HG03045 (cell line): ENCODE results near the gene EIF2A.
"Not testable (repeated sequence)": the region's sequence is repeated elsewhere in the genome, so short reads cannot be mapped to it uniquely, and the experiment has no call there.

Experiments used
- ATAC-seq: cut with Tn5 transposase; IDR thresholded peaks from one replicate; pipeline ENCODE4 v1.9.1; 2021; ENCODE audit warnings: mild to moderate bottlenecking, moderate library complexity; ENCODE audit not compliant: unreplicated experiment

Gene EIF2A

DNA sequence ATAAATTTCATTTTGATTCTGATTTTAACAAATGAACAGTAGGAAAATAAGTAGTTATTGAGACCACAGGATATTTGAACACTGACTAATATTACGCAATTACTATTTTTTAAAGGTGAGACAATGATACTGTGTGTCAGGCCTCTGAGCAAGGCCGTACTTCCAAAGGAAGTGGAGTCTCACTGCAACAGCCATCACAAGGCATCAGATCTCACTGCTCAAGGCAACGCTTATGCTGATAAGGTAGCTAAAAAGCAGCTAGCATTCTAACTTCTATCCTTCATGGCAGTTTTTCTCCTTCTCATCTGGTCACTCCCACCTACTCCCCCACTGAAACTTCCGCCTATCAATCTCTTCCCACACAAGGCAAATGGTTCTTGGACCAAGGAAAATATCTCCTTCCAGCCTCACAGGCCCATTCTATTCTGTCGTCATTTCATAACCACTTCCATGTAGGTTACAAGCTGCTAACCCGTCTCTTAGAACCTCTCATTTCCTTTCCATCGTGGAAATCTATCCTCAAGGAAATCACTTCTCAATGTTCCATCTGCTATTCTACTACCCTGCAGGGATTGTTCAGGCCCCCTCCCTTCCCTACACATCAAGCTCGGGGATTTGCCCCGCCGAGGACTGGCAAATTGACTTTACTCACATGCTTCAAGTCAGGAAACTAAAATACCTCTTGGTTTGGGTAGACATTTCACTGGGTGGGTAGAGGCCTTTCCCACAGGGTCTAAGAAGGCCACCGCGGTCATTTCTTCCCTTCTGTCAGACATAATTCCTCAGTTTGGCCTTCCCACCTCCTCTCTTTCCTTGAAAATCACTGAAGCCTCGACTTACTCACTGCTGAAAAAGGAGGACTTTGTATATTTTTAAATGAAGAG, 54.3 kb downstream of the EIF2A start:
- ATAC-seq: not testable (repeated sequence)

DNA sequence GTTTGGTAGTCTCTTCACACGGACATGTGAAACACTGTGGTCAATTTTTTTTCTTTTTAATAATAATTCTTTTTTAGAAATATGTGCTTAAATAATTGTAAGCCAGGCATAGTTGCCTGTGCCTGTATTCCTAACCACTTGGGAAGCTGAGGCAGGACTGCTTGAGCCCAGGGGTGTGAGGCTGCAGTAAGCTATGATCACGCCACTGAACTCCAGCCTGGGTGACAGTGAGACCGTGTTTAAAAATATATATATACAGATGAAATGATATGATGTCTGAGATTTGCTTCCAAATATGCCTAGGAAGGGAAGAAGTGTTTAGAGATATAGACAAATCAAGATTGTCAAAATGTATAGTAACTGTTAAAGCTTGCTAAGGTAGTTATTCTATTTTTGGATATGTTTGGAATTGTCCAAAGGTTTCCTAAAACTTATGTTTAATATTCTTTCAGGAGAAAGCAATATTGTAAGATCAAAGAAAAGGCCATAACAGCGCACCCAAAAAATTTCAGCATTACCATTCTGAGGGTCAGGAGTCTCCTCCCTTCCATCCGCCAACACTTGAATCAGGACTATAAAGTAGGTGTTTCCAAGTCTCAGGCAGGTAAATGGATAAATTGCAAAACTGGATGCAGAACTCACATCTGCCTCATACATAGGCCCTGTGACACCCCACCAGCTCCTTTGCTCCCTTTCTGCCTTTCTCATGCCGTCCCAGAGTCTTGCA, 56.0 kb downstream of the EIF2A start:
- peak; percentile 10 for ATAC-seq

DNA sequence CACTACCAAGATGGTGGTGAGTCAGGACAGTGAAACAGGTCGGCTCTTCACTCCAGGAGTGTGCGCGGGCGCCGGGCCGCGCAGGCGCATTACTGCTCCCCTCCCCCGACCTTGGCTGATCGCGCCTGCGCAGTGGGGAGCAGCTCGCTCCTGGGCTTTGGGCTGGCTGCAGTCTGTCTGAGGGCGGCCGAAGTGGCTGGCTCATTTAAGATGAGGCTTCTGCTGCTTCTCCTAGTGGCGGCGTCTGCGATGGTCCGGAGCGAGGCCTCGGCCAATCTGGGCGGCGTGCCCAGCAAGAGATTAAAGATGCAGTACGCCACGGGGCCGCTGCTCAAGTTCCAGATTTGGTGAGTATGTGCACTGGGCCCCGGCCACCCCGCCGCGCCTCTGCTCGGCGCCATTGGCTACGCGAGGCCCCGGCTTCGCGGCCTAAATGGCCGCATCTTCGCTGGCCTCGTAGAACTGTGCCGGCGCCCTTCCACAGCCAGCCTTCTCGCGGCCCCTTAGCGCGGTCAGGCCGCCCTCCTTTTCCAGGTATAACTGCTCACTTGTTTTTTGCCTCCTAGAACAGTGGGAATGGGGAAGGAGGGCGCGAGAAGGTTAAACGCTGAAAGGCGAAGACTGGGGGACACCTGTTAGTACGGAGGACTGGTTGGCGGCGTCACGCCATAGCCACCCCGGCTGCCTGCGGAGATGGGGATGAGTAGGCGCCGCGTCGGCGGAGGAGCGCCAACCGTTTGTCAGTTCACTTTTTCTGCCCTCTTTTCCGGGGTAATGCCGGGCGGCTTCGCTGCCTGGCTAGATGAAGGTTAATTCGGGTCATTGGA, 56.8 kb downstream of the EIF2A start, which contains the start of gene SELENOT:
TSS of gene SELENOT (plus strand) at position 169 of the 827 bp plus-strand sequence. CDS start at position 211, 42 bp downstream.
- ATAC-seq: peak; percentile 60

DNA sequence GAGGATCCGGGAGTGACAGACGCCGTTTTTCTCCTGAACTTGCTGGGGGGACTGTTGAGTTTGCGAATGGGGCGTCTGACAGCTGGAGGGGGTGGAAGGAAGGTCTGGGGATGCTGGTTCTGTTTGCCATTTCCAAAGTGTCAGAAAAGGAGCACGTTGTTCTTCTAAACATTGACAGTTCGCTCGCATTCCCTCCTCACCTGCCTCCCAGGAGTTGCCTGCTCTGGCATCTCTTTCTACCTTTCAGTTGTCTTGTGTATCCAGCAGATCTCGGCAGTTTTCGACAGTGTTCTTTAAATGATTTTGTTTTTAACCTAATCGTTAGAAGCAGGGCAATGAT, 57.4 kb downstream of the EIF2A start:
- ATAC-seq: no peak

DNA sequence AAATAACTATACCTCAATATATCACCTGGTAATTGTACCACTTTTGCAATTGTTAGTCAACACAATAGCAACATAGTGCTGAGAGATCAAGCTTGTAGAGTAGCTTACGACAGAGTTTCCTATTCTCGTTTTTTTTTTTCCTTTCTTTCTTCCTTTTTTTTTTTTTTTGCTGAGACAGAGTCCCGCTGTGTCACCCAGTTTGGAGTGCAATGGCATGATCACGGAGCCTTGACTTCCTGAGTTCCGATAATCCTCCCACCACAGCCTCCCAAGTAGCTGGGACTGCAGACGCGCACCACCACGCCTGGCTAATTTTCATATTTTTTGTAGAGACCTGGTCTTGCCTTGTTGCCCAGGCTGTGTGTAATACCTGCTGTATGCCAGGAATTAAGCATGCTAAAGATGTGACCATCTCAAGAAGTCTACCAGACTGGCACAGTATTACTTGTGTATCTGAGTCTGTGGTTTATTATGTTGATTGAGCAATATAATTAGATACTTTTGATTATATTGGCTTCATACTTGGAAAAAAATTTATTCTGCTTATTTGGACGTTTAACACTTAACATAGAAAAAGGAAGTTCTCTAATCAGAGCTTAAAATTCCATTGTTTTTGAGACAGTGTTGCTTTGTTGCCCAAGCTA, 59.5 kb downstream of the EIF2A start:
- ATAC-seq: no peak

DNA sequence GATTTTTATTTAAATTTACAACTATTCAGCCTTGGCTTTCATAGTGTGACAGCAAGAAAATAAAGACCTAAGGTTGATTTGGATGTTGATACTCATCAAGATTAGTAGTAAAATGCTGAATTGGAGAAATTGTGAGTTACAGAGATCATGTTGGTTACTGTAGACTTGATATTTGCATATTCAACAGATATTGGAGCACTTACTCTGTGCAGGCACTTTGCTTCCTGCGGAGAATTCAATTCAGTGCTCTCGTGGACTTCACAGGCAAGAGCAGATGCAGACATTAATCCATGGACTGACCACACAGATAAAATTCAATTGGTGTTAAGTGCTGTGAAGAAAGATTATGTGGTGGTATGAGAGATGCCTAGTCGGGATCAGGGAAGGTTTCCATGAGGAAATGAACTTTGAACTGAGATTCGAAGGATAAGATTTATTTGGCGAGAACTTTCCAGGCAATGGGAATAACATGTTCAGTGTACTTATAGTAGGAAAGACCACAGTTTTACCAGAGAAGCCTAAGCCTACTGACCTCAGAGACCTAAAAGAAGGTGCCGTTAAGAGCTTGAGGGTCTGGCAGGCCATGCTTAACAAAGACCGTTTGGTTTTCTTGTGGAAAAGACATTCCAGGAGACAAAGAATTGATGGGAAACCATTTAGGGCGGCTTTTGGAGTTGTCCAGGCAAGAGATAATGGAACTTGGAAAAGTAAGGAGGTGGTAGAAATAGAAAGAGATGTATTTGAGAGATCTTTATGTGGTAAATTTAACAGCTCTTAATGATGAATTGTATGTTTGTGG, 60.9 kb downstream of the EIF2A start:
- ATAC-seq: no peak

DNA sequence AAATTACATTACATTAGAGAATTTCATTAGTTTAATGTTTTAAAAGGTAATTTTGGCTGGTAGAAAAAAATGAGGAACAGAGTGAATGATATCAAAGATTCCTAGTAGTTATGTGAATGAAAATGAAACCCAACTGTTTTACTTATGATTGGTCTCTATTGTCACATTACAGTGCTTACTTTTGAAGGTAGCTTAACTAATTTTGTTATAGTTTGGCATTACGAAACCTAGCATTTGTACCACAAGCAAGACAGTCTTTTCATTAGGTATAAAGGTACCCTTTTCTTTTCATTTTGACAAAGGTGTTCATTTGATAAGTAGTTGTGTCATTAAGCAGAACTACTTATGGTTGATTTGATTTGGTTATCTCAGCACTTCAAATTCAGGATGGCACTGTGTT, 63.4 kb downstream of the EIF2A start:
- ATAC-seq: no peak

DNA sequence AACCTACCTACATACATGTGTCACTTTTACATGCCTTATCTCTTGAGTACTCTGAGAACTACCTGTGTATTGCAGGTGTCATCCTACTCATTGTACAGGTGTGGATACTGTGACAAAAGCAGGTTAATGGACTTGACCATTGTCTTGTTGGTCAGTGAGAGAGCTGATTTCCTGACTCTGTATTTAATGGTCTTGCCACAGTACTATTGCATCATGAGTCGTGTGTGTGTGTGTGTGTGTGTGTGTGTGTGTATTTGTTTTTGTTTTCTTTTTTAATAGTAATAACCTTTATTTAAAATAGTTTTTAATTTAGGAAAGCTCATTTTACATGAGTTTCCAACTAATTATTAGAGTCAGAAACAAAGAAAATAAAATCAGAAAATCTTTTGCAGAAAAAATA, 64.2 kb downstream of the EIF2A start:
- no peak for ATAC-seq

DNA sequence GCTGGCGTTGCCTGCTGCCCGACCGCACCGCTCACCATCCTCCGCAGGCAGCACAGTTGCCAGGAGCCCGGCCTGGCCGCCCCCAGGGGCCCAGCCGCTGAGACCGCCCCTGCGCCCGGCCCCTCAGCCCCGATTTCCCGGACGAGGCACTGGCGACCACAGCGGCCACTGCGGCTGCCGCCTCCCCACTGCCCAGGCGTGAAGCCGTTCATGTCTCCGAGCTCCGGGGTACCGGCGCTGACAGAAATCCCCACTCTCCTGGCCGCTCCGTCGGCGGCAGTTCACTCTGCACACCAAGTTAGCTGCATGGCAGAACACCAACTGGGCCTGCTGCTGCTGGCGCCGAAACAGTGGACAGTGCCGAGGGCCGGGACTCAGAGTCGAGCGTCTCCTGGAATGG, 65.1 kb downstream of the EIF2A start:
- no peak for ATAC-seq

DNA sequence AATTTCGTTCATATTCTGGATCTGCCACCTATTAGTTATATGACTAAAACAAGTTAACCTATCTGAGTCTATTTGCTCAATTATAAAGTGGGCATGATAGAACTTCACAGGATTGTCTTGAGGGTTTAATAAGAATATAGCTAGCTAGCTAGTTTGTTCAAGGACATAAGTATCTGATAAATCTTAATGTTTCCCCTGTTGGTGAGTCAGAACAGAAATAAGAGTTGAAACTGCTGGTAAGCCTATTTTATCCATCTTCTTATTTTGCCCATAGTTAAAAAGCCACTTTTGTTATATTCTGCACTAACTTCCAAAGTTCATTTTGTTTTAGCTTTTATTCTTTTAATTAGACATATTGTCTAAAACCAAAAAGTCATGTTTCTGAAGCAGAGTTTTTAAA, 65.9 kb downstream of the EIF2A start:
- no peak for ATAC-seq

DNA sequence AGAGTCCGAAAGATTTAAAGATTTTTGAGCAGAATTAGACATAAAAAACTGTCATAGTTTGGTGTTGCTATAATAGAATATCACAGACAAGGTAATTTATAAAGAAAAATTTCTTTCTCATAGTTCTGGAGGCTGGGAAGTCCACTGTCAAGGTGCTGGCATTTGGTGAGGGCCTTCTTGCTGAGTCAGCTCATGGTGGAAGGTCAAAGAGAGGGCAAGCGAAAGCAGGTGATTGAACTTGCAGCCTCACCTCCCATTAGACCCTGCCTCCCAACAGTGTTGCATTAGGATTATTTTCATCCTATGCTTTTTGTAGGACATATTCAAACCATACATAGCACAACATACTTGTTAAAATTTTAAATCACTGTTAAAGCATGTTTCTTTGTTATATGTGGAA, 66.4 kb downstream of the EIF2A start:
- no peak for ATAC-seq

DNA sequence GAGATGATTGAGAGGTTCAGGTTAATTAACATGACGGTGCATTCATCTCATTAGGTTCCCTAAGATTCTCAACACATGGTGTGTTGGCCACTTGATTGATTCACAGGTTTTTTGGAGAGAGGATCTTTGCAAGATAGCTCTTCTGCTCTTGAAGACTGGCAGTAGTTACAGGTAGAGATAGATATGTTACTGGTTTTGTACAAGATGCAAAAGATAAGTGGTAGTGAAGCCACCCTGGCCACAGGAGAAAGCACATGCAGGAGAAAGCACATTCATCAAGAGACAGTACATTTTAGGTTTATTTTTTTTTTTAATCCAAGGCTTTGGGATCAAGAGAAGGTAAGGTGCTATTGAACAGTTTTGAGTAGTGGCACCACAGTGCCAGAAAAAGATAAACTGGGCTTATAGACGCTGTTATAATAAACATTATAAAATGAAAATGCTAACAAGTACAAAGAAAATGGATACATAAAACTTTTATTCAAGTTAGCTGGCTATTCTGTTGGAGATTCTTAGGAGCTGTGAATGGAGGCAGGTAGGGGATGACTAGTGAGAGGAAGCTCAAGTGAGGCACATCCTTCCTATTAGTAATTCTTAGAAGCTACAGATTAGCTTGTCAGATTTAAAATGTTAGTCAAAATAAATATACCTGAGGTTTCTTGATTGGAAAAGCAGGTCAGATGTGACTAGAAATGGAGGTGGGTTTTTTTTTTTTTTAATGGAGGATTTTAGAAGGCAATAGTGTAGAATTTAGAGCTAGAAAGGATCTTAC, 67.3 kb downstream of the EIF2A start:
- no peak for ATAC-seq

DNA sequence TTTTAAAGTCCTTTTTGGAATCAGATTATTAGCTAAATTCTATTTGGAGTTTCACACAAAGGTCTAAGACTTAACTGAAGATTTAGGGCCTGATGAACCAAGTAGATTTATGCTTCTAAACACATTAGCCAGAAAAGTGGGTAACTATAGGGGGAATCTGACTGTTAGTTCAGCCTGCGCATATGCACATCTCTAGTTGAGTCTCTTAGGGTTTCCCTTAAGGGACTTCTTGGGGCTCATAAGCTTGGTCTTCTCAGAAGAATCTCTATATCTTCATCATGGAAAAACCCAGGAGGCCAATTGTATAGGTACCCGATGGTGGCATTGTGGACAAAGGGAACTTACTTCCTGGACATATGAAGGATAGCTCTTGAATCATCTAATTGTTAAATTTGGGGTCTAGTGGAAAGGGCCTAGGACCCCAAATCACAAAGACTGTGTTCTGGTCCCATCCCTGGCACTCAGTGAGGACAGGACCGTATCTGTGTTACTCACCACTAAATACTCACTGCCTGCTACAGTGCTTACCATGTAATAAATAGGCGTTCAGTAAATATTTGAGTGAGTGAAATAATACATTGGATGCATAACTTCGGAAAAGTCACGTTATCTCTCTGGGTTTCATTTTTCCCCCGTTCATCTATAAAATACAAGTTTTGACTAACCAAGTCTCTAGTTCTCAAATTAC, 73.6 kb downstream of the EIF2A start:
- no peak for ATAC-seq

DNA sequence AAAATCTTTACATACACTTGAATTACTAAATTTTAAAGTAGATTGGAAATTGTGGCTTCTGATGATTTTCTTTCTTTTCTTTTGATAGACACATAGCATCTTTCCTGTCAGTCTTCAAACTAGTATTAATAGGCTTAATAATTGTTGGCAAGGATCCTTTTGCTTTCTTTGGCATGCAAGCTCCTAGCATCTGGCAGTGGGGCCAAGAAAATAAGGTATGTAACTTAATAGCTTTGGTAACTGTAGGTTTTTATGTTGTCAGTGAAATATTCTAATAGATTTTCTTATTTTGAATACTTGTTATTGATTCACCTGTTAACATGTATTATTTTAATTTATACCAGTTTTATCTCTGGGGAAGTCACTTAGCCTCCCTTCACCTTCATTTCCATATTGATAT, 76.4 kb downstream of the EIF2A start:
- ATAC-seq: not testable (repeated sequence)

DNA sequence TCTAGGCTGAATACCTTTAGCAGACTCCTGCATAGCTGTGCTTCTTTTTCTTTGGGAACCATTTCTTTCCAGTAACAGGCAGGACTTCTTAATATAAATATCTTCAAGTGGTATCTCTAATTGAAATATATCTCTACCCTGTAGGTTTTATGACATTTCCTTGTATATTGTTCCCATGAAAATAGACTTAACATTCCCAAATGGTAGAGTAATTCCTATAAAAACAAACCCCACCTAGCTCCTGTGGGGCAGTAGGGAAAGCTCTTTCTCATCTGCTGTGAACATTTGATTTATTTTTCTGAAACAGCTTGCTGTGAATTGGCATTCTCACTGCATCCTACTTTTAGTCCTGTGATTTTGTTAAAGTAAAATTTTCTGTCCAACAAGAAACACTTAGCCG, 77.4 kb downstream of the EIF2A start:
- ATAC-seq: no peak

DNA sequence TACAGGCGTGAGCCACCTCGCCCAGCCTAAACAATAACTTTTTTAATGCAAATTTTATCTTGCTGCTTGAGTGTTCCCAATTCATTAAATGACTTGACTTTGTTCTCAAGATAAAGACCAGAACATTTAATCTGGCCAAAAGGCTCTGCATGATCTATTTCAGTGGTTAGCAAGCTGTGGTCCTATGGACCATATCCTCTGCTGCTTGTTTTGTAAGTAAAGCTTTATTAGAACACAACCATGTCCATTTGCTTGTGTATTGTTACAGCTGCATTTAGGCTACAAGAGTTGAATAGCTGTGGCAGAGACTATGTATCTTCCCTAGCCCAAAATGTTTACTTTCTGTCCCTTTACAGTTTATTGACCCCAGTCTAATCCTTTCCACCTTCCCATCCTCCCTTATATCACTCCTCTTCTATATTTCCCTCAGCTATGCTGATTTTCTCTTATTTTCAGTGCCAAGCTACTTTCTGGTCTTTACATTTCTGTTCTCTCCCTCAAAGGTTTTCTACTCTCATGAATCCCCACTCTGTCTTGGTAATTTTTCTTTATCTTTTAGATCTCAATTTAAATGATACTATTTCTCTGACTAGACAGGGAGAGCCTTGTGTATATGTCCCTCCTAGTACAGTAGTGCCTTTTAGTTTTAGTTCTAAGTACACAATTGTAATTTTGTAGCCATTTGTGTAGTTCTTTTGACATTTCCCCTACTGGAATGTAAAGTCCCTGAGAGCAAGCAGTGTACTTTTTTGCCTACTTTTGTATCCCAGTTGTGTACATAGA, 79.8 kb downstream of the EIF2A start:
- no peak for ATAC-seq

DNA sequence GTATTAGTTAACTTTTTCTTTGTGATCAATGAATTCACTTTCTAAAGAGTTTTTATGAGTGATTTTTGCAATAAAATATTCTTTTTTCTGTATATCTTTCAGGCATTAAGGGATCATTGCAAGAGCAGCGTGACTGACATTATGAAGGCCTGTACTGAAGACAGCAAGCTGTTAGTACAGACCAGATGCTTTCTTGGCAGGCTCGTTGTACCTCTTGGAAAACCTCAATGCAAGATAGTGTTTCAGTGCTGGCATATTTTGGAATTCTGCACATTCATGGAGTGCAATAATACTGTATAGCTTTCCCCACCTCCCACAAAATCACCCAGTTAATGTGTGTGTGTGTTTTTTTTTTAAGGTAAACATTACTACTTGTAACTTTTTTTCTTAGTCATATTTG, 81.0 kb downstream of the EIF2A start:
- no peak for ATAC-seq
